Measurements from ENCODE around the gene HTD2.

The HTD2 gene

DNA sequence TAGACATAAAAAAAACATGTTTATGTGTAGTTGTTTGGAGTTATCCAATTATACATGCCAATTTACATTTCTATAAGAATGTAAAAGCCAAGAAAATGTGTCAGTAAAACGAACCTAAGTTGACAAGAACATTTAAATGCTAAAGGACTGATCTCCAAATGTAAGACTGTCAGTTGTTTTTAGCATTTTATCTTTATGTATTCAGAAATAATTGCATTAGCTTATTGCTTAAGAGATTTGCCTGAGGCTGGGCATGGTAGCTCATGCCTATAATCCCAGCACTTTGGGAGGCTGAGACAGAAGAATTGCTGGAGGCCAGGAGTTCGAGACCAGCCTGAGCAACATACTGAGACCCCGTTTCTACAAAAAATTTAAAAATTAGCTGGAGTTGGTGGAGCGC is 53.3 kb downstream of the HTD2 start:
- no peak for DNase-seq

DNA sequence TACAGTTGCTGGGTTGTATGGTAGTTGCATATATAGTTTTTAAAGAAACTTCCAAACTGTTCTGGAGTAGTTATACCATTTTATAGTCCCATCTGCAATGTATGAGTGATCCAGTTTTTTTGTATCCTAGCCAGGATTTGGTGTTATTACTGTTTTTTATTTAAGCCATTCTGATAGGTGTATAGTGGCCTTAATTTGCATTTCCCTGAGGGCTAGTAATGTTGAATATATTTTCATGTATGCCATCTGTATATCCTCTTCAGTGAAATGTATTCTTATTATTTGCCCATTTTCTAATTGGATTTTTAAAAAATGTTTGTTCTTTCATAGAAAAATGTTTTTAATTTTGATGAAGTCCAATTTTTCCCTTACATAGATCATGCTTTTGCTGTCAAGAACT is 55.5 kb downstream of the HTD2 start:
- no peak for DNase-seq

- no peak for DNase-seq
Measured at GRCh38 chr3:58366699-58367098, 60.4 kb downstream of the HTD2 start.

- DNase-seq, result no peak
Measured at GRCh38 chr3:58369038-58369437, 62.7 kb downstream of the HTD2 start.

Measured in inflammatory macrophage treated with lipopolysaccharide for 1 hour (primary cell).